Trophoblast cell (in vitro differentiated cells and primary cell): ENCODE data around the gene PCDHGA2.

Experiments used
- DNase-seq, 2 donors: peaks; one replicate each; pipeline ENCODE4 v3.0.0-alpha.2; 2016
- H2AFZ ChIP-seq: 2 replicates; pipeline ENCODE4 v1.6.1; 2013; ENCODE audit warnings: low read length, moderate library complexity, mild to moderate bottlenecking; ENCODE audit not compliant: insufficient read depth, poor library complexity
- H2AK5ac ChIP-seq: 2 replicates; pipeline ENCODE4 v1.6.1; 2013; ENCODE audit warnings: mild to moderate bottlenecking, low read length
- H2BK120ac ChIP-seq: 2 replicates; pipeline ENCODE4 v1.6.1; 2013; ENCODE audit warnings: low read length, mild to moderate bottlenecking, moderate library complexity; ENCODE audit not compliant: insufficient read depth, poor library complexity
- H2BK12ac ChIP-seq: 2 replicates; pipeline ENCODE4 v1.6.1; 2013; ENCODE audit warnings: mild to moderate bottlenecking, low read length, moderate library complexity
- H2BK5ac ChIP-seq: 2 replicates; pipeline ENCODE4 v1.6.1; 2013; ENCODE audit warnings: low read length, low read depth, moderate library complexity, mild to moderate bottlenecking; ENCODE audit not compliant: poor library complexity
- H3K14ac ChIP-seq: 2 replicates; pipeline ENCODE4 v1.6.1; 2013; ENCODE audit warnings: mild to moderate bottlenecking, low read length
- H3K18ac ChIP-seq: 2 replicates; pipeline ENCODE4 v1.6.1; 2013; ENCODE audit warnings: mild to moderate bottlenecking, low read length
- H3K23ac ChIP-seq: 2 replicates; pipeline ENCODE4 v1.6.1; 2013; ENCODE audit warnings: low read length
- H3K27ac ChIP-seq: 2 replicates; pipeline ENCODE4 v1.5.1; 2013; ENCODE audit warnings: low read depth, mild to moderate bottlenecking, inconsistent platforms, low read length, moderate library complexity
- H3K27me3 ChIP-seq: 2 replicates; pipeline ENCODE4 v1.6.1; 2013; ENCODE audit warnings: inconsistent platforms, mild to moderate bottlenecking, low read length, moderate library complexity; ENCODE audit not compliant: insufficient read depth
- H3K36me3 ChIP-seq, 2 experiments: 1 replicate in 1 of 2; 2 replicates in 1 of 2; pipeline ENCODE4 v1.6.1; 2013; ENCODE audit warnings: low read length in 2 of 2, mild to moderate bottlenecking in 2 of 2, moderate library complexity in 1 of 2; ENCODE audit not compliant: insufficient read depth in 2 of 2, control insufficient read depth in 1 of 2
- H3K4ac ChIP-seq: 2 replicates; pipeline ENCODE4 v1.6.1; 2013; ENCODE audit warnings: low read depth, mild to moderate bottlenecking, low read length, moderate library complexity
- H3K4me1 ChIP-seq, 2 experiments: 1 replicate in 1 of 2; 2 replicates in 1 of 2; pipeline ENCODE4 v1.6.1; 2013; ENCODE audit warnings: low read length in 2 of 2, mild to moderate bottlenecking in 2 of 2, moderate library complexity in 1 of 2; ENCODE audit not compliant: insufficient read depth in 2 of 2, control insufficient read depth in 1 of 2
- H3K4me2 ChIP-seq: 2 replicates; pipeline ENCODE4 v1.6.1; 2013; ENCODE audit warnings: inconsistent platforms, mild to moderate bottlenecking, low read length, moderate library complexity
- H3K4me3 ChIP-seq: 2 replicates; pipeline ENCODE4 v1.5.1; 2013; ENCODE audit warnings: mild to moderate bottlenecking, low read depth, low read length, inconsistent platforms
- H3K79me1 ChIP-seq: one replicate; pipeline ENCODE4 v1.6.1; 2013; ENCODE audit warnings: low read length
- H3K79me2 ChIP-seq: 2 replicates; pipeline ENCODE4 v1.6.1; 2013; ENCODE audit warnings: low read length, mild to moderate bottlenecking; ENCODE audit not compliant: control insufficient read depth, insufficient read depth, poor library complexity
- H3K9ac ChIP-seq: 2 replicates; pipeline ENCODE4 v1.6.1; 2013; ENCODE audit warnings: mild to moderate bottlenecking, low read length
- H3K9me3 ChIP-seq: 2 replicates; pipeline ENCODE4 v1.6.1; 2013; ENCODE audit warnings: low read depth, mild to moderate bottlenecking, control low read depth, inconsistent platforms, low read length; ENCODE audit not compliant: insufficient read depth
- H4K12ac ChIP-seq: 2 replicates; pipeline ENCODE4 v1.6.1; 2013; ENCODE audit warnings: low read depth, mild to moderate bottlenecking, low read length, moderate library complexity
- H4K8ac ChIP-seq: 2 replicates; pipeline ENCODE4 v1.6.1; 2013; ENCODE audit warnings: low read depth, mild to moderate bottlenecking, low read length, moderate library complexity
- H4K91ac ChIP-seq: one replicate; pipeline ENCODE4 v1.6.1; 2013; ENCODE audit warnings: low read depth, mild to moderate bottlenecking, low read length, moderate library complexity
- WGBS: extraction: QIAGEN DNeasy Blood & Tissue Kit; methylation state at CpG from one replicate; pipeline ENCODE4 v1.1.7; 2013; ENCODE audit warnings: missing lambda C conversion rate; ENCODE audit not compliant: insufficient read length, insufficient coverage; ENCODE audit errors: extremely low coverage; 5-methylcytosine and 5-hydroxymethylcytosine counted together

PCDHGA2 gene

GRCh38 chr5:141320225-141321169 lies 18.1 kb upstream of the PCDHGA2 start, which contains the start of gene TAF7:
TSS of gene TAF7 (minus strand) at chr5:141320784. CDS start at chr5:141320044, 740 bp downstream.
- peaks cover 6% of the 10 kb centered on the region for H3K79me1 ChIP-seq
- peak within 1 kb of the TSS; percentile 49 for H2BK120ac ChIP-seq
- no peaks in the 10 kb centered on the region for H3K27me3 ChIP-seq
- WGBS, result no CpG with 5 or more reads among the region's 67 CpGs
- peak within 1 kb of the TSS; percentile 57 for H2AFZ ChIP-seq
- peak within 1 kb of the TSS; percentile 91 for H4K12ac ChIP-seq
- peak within 1 kb of the TSS; percentile 83 for H3K14ac ChIP-seq
- H3K4me3 ChIP-seq, result peak within 1 kb of the TSS; percentile 84
- H3K18ac ChIP-seq, result peak within 1 kb of the TSS; percentile 85
- peak within 1 kb of the TSS; percentile 32 for H2AK5ac ChIP-seq
- H3K23ac ChIP-seq, result no peak within 1 kb of the TSS
- peak within 1 kb of the TSS; percentile 88 for H3K27ac ChIP-seq
- peaks cover 2 to 5% of the 10 kb centered on the region in 2 experiments for H3K4me1 ChIP-seq
- no peak within 1 kb of the TSS for H2BK12ac ChIP-seq
- peak within 1 kb of the TSS; percentile 81 for H4K91ac ChIP-seq
- peaks cover 4% of the 10 kb centered on the region for H3K79me2 ChIP-seq
- peak; percentile 94 to 100 for DNase-seq
- H3K9me3 ChIP-seq, result peaks cover 3% of the 10 kb centered on the region
- H3K4me2 ChIP-seq, result peak within 1 kb of the TSS; percentile 86
- H4K8ac ChIP-seq, result peak within 1 kb of the TSS; percentile 97
- peak within 1 kb of the TSS; percentile 77 for H3K4ac ChIP-seq
- H2BK5ac ChIP-seq, result peak within 1 kb of the TSS; percentile 82
- H3K9ac ChIP-seq, result peak within 1 kb of the TSS; percentile 84
- H3K36me3 ChIP-seq, result peaks cover 5 to 9% of the 10 kb centered on the region in 2 experiments

DNA sequence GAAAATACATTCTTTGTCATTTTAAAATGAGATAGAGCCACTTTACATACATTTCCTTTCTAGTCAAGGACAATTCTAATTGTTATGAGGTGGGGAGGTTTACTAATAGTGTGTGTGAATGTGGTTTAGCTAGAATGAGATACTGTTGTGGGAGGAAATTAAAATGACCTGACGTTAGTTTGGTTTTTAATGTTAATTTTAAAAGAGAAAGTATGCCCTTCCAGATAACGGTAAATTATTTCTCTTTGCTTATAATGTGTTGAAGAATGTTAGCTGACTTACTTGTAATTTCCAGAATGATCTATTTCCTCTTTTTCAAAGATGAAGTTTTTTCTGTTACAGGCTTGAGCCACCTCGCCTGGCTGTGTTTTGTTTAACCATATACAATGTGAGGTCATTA lies 16.3 kb upstream of the PCDHGA2 start:
- Histone ChIP-seq H3K36me3 (peaks cover 2 to 9% of the 10 kb centered on the region in 2 experiments), H4K12ac (no peak overlapping the region), H3K4ac (no peak overlapping the region), H3K79me1 (peaks cover 6% of the 10 kb centered on the region), H3K9ac (no peak overlapping the region), H2BK12ac (no peak overlapping the region), H4K91ac (no peak overlapping the region), H4K8ac (no peak overlapping the region), H3K79me2 (peaks cover 4% of the 10 kb centered on the region), H3K9me3 (peaks cover 3% of the 10 kb centered on the region), H3K4me1 (peaks cover 2 to 5% of the 10 kb centered on the region in 2 experiments), H3K27ac (no peak overlapping the region), H3K4me2 (no peak overlapping the region), H3K4me3 (no peak overlapping the region), H2AFZ (no peak overlapping the region), H3K27me3 (no peaks in the 10 kb centered on the region), H2BK5ac (no peak overlapping the region), H2BK120ac (no peak overlapping the region), H3K14ac (no peak overlapping the region), H3K18ac (no peak overlapping the region), H2AK5ac (no peak overlapping the region), H3K23ac (no peak overlapping the region)
- DNase-seq, result no peak
- WGBS, result no CpG with 5 or more reads among the region's 3 CpGs

GRCh38 chr5:141326088-141326854 lies 12.3 kb upstream of the PCDHGA2 start:
- H3K79me2 ChIP-seq, result no peaks in the 10 kb centered on the region
- H3K9me3 ChIP-seq, result peaks cover 14% of the 10 kb centered on the region
- no peak overlapping the region for H3K4me3 ChIP-seq
- no peak overlapping the region for H4K8ac ChIP-seq
- H3K9ac ChIP-seq, result no peak overlapping the region
- H2AFZ ChIP-seq, result no peak overlapping the region
- no peak overlapping the region for H4K12ac ChIP-seq
- H2BK12ac ChIP-seq, result no peak overlapping the region
- peak overlapping the region; percentile 55 for H3K4me2 ChIP-seq
- no peak overlapping the region for H3K4ac ChIP-seq
- H4K91ac ChIP-seq, result no peak overlapping the region
- peak; percentile 37 to 46 for DNase-seq
- no peaks in the 10 kb centered on the region for H3K79me1 ChIP-seq
- no peak overlapping the region for H3K23ac ChIP-seq
- H2AK5ac ChIP-seq, result no peak overlapping the region
- no peak overlapping the region for H3K18ac ChIP-seq
- no peaks in the 10 kb centered on the region for H3K27me3 ChIP-seq
- no peak overlapping the region for H2BK120ac ChIP-seq
- no CpG with 5 or more reads among the region's 27 CpGs for WGBS
- no peak overlapping the region for H2BK5ac ChIP-seq
- peaks cover 0 to under 1% of the 10 kb centered on the region in 2 experiments for H3K36me3 ChIP-seq
- H3K4me1 ChIP-seq, result peaks cover 0 to 1% of the 10 kb centered on the region in 2 experiments
- no peak overlapping the region for H3K27ac ChIP-seq
- no peak overlapping the region for H3K14ac ChIP-seq

- WGBS, result no CpG with 5 or more reads among the region's 8 CpGs
Observed at GRCh38 chr5:141328231-141328630, 10.3 kb upstream of the PCDHGA2 start.

More at GRCh38 chr5:141328231-141328630, 10.3 kb upstream of the PCDHGA2 start:
- Histone ChIP-seq H2BK12ac (no peak overlapping the region), H3K27me3 (no peaks in the 10 kb centered on the region), H3K14ac (no peak overlapping the region), H3K4me1 (no peaks in the 10 kb centered on the region), H2AK5ac (no peak overlapping the region), H3K4me2 (no peak overlapping the region), H2AFZ (no peak overlapping the region), H3K9me3 (peaks cover 23% of the 10 kb centered on the region), H3K79me1 (no peaks in the 10 kb centered on the region), H3K9ac (no peak overlapping the region), H3K79me2 (no peaks in the 10 kb centered on the region), H3K18ac (no peak overlapping the region), H3K4me3 (no peak overlapping the region), H2BK120ac (no peak overlapping the region), H3K27ac (no peak overlapping the region), H4K12ac (no peak overlapping the region), H2BK5ac (no peak overlapping the region), H3K23ac (no peak overlapping the region), H3K4ac (no peak overlapping the region), H4K91ac (no peak overlapping the region), H4K8ac (no peak overlapping the region), H3K36me3 (peaks cover 0 to 2% of the 10 kb centered on the region in 2 experiments)
- no peak for DNase-seq
